WTC11 (cell line): ENCODE measurements around the gene OBSCN. TPM values are rescaled to one million over a fixed set of nuclear protein-coding genes. Genes with fewer than 3 reads are reported as not detected.

Experiments used
- ATAC-seq: fragments of 200-7000 bp; cut with Tn5 transposase; 2 replicates; pipeline ENCODE4 v1.10.0; 2021; ENCODE audit warnings: mild to moderate bottlenecking, moderate library complexity
- CTCF ChIA-PET: fragments of 300-600 bp; sonication (Branson Sonifier 250); formaldehyde crosslinking; loops from one replicate; lab custom pipeline; 2021; ENCODE audit warnings: antibody characterized with exemption; lab: Charles Lee
- POLR2A ChIA-PET: fragments of 350-600 bp; sonication (Branson Sonifier 250); formaldehyde crosslinking; loops from one replicate; lab custom pipeline; 2021; ENCODE audit warnings: antibody characterized with exemption; lab: Charles Lee
- DNase-seq: peaks from one replicate; pipeline ENCODE4 v3.0.0; 2021; ENCODE audit warnings: low spot score
- H3K27ac Mint-ChIP-seq: 2 replicates; pipeline ENCODE4 v1.8.0; 2021; ENCODE audit warnings: mixed read lengths
- H3K27me3 Mint-ChIP-seq: 2 replicates; pipeline ENCODE4 v1.8.0; 2021; ENCODE audit warnings: low read depth, mild to moderate bottlenecking, moderate library complexity, mixed read lengths
- H3K36me3 Mint-ChIP-seq: 2 replicates; pipeline ENCODE4 v1.8.0; 2021; ENCODE audit warnings: mixed read lengths
- H3K4me1 Mint-ChIP-seq: 2 replicates; pipeline ENCODE4 v1.8.0; 2022; ENCODE audit warnings: mixed read lengths
- H3K4me3 Mint-ChIP-seq: 2 replicates; pipeline ENCODE4 v1.8.0; 2021; ENCODE audit warnings: mild to moderate bottlenecking, moderate library complexity, mixed read lengths
- H3K9me3 Mint-ChIP-seq: 2 replicates; pipeline ENCODE4 v1.8.0; 2021; ENCODE audit warnings: mixed read lengths
- ATF2 ChIP-seq: sonication (generic); formaldehyde crosslinking; IDR thresholded peaks from 2 replicates; pipeline ENCODE4 v1.8.1; 2022; ENCODE audit warnings: low read depth, missing genetic modification reagents, borderline replicate concordance
- CBFB ChIP-seq: sonication (generic); formaldehyde crosslinking; IDR thresholded peaks from 2 replicates; pipeline ENCODE4 v1.8.1; 2022; ENCODE audit warnings: mild to moderate bottlenecking, low read depth, missing genetic modification reagents
- ERG ChIP-seq: fragments of 250-450 bp; sonication (Bioruptor Pico); IDR thresholded peaks from 2 replicates; pipeline ENCODE4 v1.8.0; 2021; ENCODE audit warnings: mild to moderate bottlenecking
- FOXJ3 ChIP-seq: sonication (generic); formaldehyde crosslinking; IDR thresholded peaks from 2 replicates; pipeline ENCODE4 v1.9.0; 2021; ENCODE audit warnings: missing genetic modification reagents, mild to moderate bottlenecking, borderline replicate concordance
- GTF2I ChIP-seq: fragments of 250-450 bp; sonication (Bioruptor Pico); conservative IDR thresholded peaks from 2 replicates; pipeline ENCODE4 v1.4.0; 2021; ENCODE audit warnings: mild to moderate bottlenecking
- KAT7 ChIP-seq: sonication (generic); formaldehyde crosslinking; IDR thresholded peaks from 2 replicates; pipeline ENCODE4 v1.8.1; 2023; ENCODE audit warnings: missing genetic modification reagents, mild to moderate bottlenecking, borderline replicate concordance
- MAX ChIP-seq: sonication (generic); formaldehyde crosslinking; IDR thresholded peaks from 2 replicates; pipeline ENCODE4 v1.8.0; 2022; ENCODE audit warnings: mild to moderate bottlenecking, missing genetic modification reagents
- MLX ChIP-seq: sonication (generic); formaldehyde crosslinking; IDR thresholded peaks from 2 replicates; pipeline ENCODE4 v1.8.1; 2023; ENCODE audit warnings: mild to moderate bottlenecking, missing genetic modification reagents, moderate library complexity
- NR3C1 ChIP-seq: sonication (generic); formaldehyde crosslinking; conservative IDR thresholded peaks from 2 replicates; pipeline ENCODE4 v1.8.1; 2023; ENCODE audit warnings: low read depth, mild to moderate bottlenecking, missing genetic modification reagents
- TCF7 ChIP-seq: sonication (generic); formaldehyde crosslinking; IDR thresholded peaks from 2 replicates; pipeline ENCODE4 v1.8.0; 2022; ENCODE audit warnings: mild to moderate bottlenecking, low read depth, missing genetic modification reagents, moderate library complexity
- TEAD1 ChIP-seq: sonication (generic); formaldehyde crosslinking; IDR thresholded peaks from 2 replicates; pipeline ENCODE4 v1.8.0; 2022; ENCODE audit warnings: mild to moderate bottlenecking, missing genetic modification reagents
- USF1 ChIP-seq: sonication (generic); formaldehyde crosslinking; IDR thresholded peaks from 2 replicates; pipeline ENCODE4 v1.8.0; 2022; ENCODE audit warnings: mild to moderate bottlenecking, missing genetic modification reagents
- ZBTB21 ChIP-seq: sonication (generic); formaldehyde crosslinking; IDR thresholded peaks from 2 replicates; pipeline ENCODE4 v1.8.1; 2023; ENCODE audit warnings: mild to moderate bottlenecking, missing genetic modification reagents, borderline replicate concordance
- ZMAT4 ChIP-seq: fragments of 250-450 bp; sonication (Bioruptor Pico); IDR thresholded peaks from 2 replicates; pipeline ENCODE4 v1.9.0; 2021; ENCODE audit warnings: mild to moderate bottlenecking
- ZNF396 ChIP-seq: fragments of 250-450 bp; sonication (Bioruptor Pico); IDR thresholded peaks from 2 replicates; pipeline ENCODE4 v1.8.0; 2021; ENCODE audit warnings: mild to moderate bottlenecking, moderate library complexity, borderline replicate concordance
- ZNF416 ChIP-seq: fragments of 250-450 bp; sonication (Bioruptor Pico); IDR thresholded peaks from 2 replicates; pipeline ENCODE4 v1.9.0; 2021; ENCODE audit warnings: mild to moderate bottlenecking, inconsistent platforms
- ZNF423 ChIP-seq: fragments of 250-450 bp; sonication (Bioruptor Pico); IDR thresholded peaks from 2 replicates; pipeline ENCODE4 v2.1.2; 2022; ENCODE audit warnings: mild to moderate bottlenecking, moderate library complexity
- ZNF671 ChIP-seq: fragments of 250-450 bp; sonication (Bioruptor Pico); IDR thresholded peaks from 2 replicates; pipeline ENCODE4 v1.8.0; 2021; ENCODE audit warnings: mild to moderate bottlenecking
- total RNA-seq: library from RNA; stranded (reverse); gene quantifications from 3 replicates; pipeline ENCODE4 v1.2.3, GENCODE V29; 2021

OBSCN gene
- total RNA-seq, 1 experiment from 2014 or later, result 38.8 TPM

GRCh38 chr1:228279011-228279721 is 71.3 kb downstream of the OBSCN start:
- TF ChIP-seq GTF2I (no peak), FOXJ3 (no peak), ATF2 (CRISPR knock-in tag) (no peak), ZNF671 (no peak), NR3C1 (CRISPR knock-in tag) (no peak), ERG (CRISPR knock-in tag) (no peak), TEAD1 (CRISPR knock-in tag) (no peak), USF1 (CRISPR knock-in tag) (no peak), TCF7 (CRISPR knock-in tag) (no peak), ZBTB21 (CRISPR knock-in tag) (no peak), MLX (CRISPR knock-in tag) (no peak), ZNF416 (CRISPR knock-in tag) (no peak), CBFB (CRISPR knock-in tag) (no peak), KAT7 (CRISPR knock-in tag) (no peak)
- ATAC-seq, result no peak
- ChIA-PET POLR2A (no interaction called here), CTCF (interaction anchor here (1.0 to 1.5 kb wide), 3 partner anchors 19 to 66 kb away, joined by 3 read pairs; no protein-coding TSS in a partner anchor)
- DNase-seq, result no peak
- no peak overlapping the region for H3K27ac Mint-ChIP-seq
- H3K4me3 Mint-ChIP-seq, result no peak overlapping the region
- H3K27me3 Mint-ChIP-seq, result peaks cover 9% of the 10 kb centered on the region
- peaks cover 12% of the 10 kb centered on the region for H3K36me3 Mint-ChIP-seq
- no peaks in the 10 kb centered on the region for H3K9me3 Mint-ChIP-seq
- peaks cover 5% of the 10 kb centered on the region; the same call in 1 of the 2 replicates for H3K4me1 Mint-ChIP-seq

GRCh38 chr1:228279722-228280105 is 71.9 kb downstream of the OBSCN start:
- H3K27ac Mint-ChIP-seq, result no peak overlapping the region
- POLR2A ChIA-PET, result no interaction called here
- H3K9me3 Mint-ChIP-seq, result no peaks in the 10 kb centered on the region
- H3K36me3 Mint-ChIP-seq, result peaks cover 17% of the 10 kb centered on the region
- ATAC-seq (no peak), DNase-seq (peak; percentile 2)
- peaks cover 3% of the 10 kb centered on the region; the same call in 1 of the 2 replicates for H3K4me1 Mint-ChIP-seq
- no peak for TF ChIP-seq ZMAT4 (CRISPR knock-in tag)
- no peak for TF ChIP-seq ZNF396 (CRISPR knock-in tag)
- TF ChIP-seq ZNF671, result no peak
- TF ChIP-seq ZNF423 (CRISPR knock-in tag), result no peak
- no peak for TF ChIP-seq MAX (CRISPR knock-in tag)
- CTCF ChIA-PET, result interaction anchor here (1.5 kb wide), 1 partner anchor 66 kb away, joined by 3 read pairs; no protein-coding TSS in a partner anchor
- H3K4me3 Mint-ChIP-seq, result no peak overlapping the region
- peaks cover 4% of the 10 kb centered on the region for H3K27me3 Mint-ChIP-seq
